Measurements from ENCODE around the gene NXT1.

NXT1 gene

DNA sequence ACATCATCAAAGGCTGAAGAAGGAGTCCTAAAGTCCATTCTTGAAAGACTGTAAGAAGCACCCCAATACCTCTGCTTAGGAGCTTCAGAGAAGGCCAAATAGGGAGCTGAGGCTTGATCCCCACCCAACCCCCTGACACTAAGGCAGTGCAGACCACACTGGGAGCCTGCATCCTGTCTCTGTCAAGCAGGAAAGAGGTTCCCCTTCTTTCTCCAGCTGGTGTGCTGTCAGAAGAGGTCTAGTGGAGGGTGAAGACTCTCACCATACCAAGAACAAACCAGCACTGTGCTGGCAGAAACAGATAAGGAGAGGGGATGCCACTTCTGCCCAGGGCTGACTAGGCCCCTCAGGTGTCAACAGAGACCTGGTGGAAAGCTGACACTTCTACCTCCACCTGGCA is 31.3 kb downstream of the NXT1 start:
- TF ChIP-seq, protein P1, sequence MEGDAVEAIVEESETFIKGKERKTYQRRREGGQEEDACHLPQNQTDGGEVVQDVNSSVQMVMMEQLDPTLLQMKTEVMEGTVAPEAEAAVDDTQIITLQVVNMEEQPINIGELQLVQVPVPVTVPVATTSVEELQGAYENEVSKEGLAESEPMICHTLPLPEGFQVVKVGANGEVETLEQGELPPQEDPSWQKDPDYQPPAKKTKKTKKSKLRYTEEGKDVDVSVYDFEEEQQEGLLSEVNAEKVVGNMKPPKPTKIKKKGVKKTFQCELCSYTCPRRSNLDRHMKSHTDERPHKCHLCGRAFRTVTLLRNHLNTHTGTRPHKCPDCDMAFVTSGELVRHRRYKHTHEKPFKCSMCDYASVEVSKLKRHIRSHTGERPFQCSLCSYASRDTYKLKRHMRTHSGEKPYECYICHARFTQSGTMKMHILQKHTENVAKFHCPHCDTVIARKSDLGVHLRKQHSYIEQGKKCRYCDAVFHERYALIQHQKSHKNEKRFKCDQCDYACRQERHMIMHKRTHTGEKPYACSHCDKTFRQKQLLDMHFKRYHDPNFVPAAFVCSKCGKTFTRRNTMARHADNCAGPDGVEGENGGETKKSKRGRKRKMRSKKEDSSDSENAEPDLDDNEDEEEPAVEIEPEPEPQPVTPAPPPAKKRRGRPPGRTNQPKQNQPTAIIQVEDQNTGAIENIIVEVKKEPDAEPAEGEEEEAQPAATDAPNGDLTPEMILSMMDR (IDR thresholded peaks at IDR 0.05; ENCODE audit: low read depth, low read length, missing control alignments): no peak
- no peak for DNase-seq (ENCODE audit: low read depth)
- H3K4me3 ChIP-seq (ENCODE audit: low read depth, low read length): no peak overlapping the region

- TF ChIP-seq, protein P1 (IDR thresholded peaks at IDR 0.05; ENCODE audit: low read depth, low read length, missing control alignments): no peak
- H3K4me3 ChIP-seq (ENCODE audit: low read depth, low read length): no peak overlapping the region
These were observed 35.9 kb downstream of the NXT1 start for GRCh38 chr20:23386304-23387117.

DNA sequence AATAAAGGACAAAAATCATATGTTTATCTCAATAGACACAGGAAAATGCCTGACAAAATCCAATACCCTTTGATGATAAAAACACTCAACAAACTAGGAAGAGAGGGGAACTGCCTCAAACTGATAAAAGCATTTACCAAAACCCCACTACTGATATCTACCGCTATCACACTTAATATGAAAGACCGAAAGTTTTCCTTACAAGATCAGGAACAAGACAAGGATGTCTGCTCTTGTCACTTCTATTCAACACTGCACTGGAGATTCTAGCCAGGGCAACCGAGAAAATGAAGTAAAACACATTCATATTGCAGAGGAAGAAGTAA is 36.5 kb downstream of the NXT1 start:
- no peak for DNase-seq (ENCODE audit: low read depth)
- H3K4me3 ChIP-seq (ENCODE audit: low read depth, low read length): no peak overlapping the region
- TF ChIP-seq, protein P1 (IDR thresholded peaks at IDR 0.05; ENCODE audit: low read depth, low read length, missing control alignments): no peak

More at GRCh38 chr20:23386304-23387117, 35.9 kb downstream of the NXT1 start:
- DNase-seq (ENCODE audit: low read depth): no peak

DNA sequence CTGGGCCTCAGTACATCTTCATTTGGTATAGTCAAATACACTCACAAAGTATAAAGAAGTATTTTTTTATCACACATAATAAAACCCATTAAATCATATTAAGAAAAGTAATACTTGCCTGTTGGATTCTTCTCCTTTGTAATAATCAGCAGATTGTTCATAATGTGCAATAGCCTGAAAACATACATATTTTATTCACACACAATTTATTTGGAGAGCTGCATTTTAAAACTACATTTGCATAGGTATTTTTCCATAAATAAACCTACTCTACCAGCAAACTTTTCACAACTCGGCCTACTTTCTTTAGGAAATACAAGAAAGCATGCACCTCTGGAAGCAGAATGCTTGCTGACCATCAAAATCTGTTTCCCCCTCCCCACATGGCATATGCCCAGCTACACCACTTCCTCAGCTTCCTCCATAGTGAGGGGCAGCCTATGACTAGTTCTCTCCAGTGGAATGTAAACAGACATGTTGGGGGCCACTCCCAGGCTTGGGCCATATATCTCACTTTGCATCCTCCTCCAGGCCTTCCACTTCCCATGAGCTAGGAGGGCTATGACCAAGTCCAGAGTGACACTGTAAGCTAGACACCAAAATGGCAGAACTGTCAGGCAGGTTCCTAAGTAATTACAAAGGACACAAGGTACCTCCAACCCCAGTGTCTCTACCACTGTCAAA is 39.6 kb downstream of the NXT1 start:
- DNase-seq (ENCODE audit: low read depth): no peak
- TF ChIP-seq, protein P1 (IDR thresholded peaks at IDR 0.05; ENCODE audit: low read depth, low read length, missing control alignments): no peak
- no peak overlapping the region for H3K4me3 ChIP-seq (ENCODE audit: low read depth, low read length)

GRCh38 chr20:23391707-23392310 is 41.2 kb downstream of the NXT1 start:
- TF ChIP-seq, protein P1 (IDR thresholded peaks at IDR 0.05; ENCODE audit: low read depth, low read length, missing control alignments): no peak
- no peak overlapping the region for H3K4me3 ChIP-seq (ENCODE audit: low read depth, low read length)
- no peak for DNase-seq (ENCODE audit: low read depth)

- DNase-seq (ENCODE audit: low read depth): no peak
- TF ChIP-seq, protein P1 (IDR thresholded peaks at IDR 0.05; ENCODE audit: low read depth, low read length, missing control alignments): no peak
- H3K4me3 ChIP-seq (ENCODE audit: low read depth, low read length): no peak overlapping the region
These were observed 43.6 kb downstream of the NXT1 start for GRCh38 chr20:23393996-23394775.

All from GM12864 (cell line).